LoVo (cell line): ENCODE measurements around the gene PEX14.

Experiments used
- DNase-seq: peaks from one replicate; pipeline ENCODE4 v3.0.0-alpha.2; 2016; ENCODE audit warnings: low spot score

PEX14 gene

DNA sequence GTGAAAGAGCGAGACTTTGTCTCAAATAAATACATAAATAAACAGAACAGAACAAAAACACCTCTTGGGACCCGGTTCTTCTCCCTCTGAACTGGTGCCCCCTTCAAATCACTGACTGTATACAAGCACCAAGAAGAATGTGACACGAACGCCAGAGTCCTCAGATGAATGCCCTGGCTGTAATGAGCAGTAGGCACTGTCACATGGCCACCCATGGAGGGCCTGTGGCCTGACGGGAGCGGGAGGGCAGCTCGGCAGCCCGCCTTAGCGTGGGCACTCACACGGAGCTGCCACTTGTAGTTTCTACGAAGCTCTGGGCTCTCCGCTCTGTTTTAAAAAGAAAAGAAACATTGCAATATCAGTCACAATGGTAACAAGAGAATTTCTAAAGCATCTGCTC is 146.0 kb downstream of the PEX14 start:
- DNase-seq = no peak

DNA sequence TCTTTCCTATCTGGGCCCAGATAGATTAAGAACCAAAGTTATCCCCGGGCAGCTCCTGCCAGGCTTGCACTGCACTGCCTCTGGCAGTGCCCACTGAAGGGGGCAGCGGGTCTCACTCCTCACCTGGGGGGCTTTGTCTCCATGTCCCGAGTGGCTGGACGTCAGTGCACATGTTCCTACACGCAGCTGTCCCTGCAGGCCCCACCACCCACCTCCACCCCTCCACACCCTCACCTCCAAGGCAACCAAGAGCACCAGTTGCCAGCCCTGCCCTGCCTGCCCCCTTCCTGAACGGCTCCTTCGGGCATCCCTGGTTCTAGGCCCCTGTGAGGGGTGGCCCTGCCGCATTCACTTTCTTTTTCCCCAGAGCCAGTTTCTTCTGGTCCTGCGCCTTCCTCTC is 147.2 kb downstream of the PEX14 start:
- DNase-seq = no peak

DNA sequence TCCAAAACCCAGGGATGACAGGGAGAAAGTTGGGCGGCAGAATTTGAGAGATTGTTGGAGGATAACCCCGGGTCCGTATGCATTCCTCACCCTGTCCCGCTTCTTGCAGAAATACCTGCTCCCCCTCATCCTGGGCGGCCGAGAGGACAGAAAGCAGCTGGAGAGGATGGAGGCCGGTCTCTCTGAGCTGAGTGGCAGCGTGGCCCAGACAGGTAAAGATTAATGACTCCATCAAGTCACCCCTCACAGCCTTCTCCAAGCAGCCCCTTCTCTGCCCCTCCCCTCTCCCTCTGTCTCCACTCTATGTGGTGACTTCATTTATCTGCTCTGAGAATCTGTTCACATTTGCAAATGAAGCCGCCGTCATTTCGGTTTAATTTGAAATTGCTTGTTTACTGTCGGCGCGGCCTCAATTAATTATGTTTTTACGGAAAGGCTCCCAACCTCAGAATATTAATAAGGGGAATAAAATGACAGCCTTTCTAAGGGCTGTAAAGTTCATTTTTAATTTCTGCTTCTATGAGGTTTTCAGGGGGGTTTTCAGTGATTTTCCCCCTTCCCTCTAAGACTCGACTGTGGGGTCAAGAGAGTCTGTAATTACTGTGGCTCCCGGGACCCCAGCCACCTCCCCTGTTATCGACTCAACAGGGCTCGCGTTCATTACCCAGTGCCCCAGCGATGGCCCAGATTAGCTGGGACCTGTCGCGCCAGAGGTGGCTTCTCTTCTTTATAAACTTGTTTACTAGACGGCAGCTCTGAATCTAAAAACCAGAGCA is 148.3 kb downstream of the PEX14 start:
- DNase-seq = no peak

DNA sequence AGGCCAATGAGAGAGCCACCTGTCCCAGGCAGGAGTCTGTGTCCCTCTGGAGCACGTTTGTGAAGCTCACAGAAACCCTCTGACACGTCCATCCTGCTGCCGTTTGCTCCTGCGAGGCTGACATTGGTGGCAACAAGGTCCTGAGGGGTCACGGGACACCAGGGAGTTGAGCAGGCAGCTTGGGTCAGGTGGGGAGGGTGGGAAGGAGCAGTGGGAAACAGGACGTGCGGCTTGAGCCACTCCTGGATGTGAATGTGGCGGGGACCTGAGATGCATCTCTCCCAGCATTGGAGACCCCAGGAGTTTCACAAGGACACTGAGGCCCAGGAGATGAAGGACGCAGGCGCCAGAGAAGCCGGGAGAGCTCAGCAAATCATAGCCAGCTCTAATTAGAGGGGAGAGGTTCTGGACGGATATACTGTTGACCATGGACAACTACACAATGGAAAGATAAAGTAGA is 149.0 kb downstream of the PEX14 start:
- DNase-seq = no peak

DNA sequence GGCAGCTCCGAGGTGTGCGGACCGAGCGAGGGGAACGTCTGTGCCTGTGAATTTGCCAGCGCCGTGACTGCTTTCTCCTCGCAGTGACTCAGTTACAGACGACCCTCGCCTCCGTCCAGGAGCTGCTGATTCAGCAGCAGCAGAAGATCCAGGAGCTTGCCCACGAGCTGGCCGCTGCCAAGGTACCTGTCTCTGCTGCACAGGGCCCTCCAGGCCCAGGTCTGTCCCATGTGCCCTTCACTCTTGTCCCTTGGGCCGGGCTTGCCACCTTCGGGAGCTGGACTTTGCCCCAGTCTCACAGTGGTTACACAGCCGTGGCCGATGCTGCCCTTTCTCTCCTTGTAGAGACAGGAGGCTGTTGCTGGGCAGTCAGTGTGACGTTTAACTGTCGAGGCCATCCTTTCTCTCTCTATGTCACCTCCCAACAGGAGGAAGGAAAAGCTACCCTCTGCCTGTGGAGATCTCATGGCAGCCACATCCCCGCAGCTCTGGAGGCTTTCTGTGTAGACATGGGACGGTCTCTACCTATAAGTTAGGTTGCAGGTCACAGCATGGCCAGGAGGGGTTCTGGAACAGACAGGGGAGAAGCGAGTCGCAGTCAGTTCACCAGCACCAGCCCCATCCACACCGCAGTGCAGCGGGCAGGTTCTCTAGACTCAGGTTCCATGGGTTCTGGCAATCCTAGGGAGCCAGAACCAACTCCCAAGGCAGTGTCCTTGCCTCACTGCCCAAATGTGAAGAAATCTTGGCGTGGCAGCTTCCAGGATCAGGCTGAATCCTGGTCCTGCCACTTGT is 149.7 kb downstream of the PEX14 start:
- DNase-seq = no peak

DNA sequence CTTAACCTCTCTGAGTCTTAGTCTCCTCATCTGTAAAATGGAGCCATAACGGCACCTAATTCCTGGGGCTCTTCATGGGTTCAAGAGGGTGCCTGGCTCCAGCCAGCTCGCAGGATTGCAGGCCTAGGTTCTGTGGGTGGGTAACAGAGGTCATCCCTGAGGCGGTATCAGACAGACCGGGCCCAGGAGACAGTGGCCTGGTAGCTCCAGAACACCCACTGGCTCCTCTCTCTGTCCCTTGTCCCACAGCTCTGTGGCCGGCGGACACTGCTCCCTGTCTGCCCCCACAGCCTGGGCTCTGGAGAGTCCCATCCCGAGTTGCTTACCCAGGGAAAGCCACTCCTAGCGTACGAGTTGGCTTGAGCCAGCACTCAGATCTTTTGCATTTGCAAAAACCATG is 150.3 kb downstream of the PEX14 start:
- no peak for DNase-seq

DNA sequence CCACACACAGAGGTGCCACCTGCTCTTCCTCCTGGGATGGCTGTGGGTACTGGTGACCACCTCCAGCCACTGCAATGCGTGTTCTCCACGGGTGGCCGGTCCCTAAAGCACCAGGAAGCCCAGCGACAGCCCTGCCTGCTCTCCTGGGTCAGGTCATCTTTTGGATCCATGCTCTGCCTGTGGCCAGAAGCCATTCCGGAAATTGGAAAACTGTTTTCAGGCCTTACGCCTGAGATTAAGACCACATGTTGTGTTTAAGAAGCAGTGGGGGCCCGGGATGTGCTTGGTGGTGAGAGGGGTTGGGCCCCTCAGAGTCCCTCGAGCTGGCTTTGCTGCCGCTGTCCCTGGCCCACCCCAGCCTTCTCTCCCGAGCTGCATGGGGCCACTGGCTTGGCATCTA is 150.8 kb downstream of the PEX14 start:
- no peak for DNase-seq

DNA sequence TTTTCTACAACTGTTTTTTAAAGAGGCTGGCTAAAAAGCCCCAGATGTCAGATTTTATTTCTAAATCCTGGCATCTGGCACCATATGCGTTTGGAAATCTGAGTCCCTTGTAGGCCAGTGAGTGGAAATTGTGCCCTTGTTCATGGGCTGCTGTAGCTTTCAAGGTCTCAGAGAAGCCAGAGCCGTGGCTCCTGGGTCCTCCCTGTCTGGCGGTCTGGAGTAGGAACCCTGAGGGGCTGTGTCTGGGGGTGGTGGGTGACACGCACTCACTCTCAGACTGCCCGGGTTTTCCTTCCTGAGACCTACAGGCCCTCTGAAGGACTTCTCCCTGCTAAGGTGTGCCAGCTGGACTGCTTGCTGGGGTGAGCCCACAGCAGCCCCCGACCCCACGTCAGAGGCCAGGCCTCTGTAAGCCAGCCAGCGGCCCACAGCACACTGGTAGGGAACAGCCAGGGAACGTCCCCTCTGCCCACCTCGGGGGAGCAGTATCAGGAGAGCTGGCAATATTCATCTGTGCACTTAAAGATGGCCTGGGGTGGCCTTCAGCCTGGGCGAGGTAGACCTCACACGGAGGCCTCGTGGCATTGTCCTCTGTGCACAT is 151.5 kb downstream of the PEX14 start:
- DNase-seq = no peak

DNA sequence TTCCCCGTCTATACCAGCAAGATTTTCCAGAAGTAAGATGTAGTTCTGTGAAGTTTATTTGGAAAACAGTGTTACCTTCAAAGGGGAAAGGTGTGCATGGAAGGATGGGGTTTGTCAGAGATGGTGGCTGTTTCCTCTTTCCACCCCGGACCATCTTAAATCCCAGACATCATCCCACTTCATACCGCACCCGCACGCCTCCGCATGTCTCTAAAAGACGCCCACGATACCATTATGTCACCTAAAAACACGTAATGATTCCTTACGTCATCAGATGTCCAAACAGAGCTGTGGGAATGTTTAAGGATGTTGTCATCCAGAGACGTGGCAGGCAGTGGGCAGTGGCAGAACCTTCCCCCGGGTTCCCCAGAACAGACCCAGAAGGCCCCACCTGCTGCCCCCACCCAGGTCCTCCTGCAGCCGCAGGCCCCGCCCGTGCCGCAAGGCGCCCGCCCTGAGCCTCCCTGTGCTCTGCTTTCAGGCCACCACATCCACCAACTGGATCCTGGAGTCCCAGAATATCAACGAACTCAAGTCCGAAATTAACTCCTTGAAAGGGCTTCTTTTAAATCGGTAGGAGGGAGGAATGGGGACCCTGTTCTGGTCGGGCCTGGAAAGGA is 152.2 kb downstream of the PEX14 start:
- no peak for DNase-seq

DNA sequence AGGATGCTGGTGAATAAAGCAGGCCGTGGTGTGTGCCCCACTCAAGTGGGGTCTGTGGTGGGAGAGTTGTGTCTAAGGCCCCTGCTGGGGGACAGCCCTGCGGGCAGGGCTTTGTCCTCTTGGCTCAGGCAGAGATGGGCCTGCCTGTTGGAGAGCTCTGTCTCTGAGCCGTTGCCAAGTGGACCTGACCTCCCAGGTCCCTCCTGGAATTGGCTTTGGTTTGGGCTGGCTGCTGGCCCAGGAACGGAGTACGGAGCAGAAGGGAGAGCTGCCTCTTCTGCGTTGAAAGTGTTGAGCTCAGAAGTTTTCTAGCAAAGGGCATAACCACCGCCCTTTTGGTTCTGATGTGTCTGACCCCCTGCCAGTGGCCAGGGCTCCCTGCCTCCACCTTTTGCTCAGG is 153.9 kb downstream of the PEX14 start:
- no peak for DNase-seq

DNA sequence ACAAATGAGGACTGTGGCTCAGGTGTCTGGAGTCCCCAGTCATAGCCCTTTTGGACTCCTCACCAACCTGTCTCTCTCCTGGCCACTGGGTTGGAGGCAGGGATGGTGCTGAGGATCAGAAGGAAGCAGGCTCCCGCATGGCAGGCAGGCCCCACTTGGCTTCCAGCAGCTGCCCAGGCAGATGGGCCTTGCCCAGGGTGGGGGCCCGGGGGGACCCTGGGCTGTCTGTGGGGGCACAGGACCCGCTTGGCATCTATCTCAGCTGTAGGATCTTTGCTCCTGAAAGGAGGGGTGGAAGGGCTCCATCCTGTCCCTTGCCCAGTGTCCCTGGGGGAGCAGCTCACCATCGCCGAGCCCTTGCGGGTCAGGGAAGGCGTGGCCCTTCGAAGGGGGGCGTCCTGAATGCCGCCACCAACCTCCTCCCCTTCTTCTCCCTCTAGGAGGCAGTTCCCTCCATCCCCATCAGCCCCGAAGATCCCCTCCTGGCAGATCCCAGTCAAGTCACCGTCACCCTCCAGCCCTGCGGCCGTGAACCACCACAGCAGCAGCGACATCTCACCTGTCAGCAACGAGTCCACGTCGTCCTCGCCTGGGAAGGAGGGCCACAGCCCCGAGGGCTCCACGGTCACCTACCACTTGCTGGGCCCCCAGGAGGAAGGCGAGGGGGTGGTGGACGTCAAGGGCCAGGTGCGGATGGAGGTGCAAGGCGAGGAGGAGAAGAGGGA is 154.5 kb downstream of the PEX14 start:
- DNase-seq = no peak

DNA sequence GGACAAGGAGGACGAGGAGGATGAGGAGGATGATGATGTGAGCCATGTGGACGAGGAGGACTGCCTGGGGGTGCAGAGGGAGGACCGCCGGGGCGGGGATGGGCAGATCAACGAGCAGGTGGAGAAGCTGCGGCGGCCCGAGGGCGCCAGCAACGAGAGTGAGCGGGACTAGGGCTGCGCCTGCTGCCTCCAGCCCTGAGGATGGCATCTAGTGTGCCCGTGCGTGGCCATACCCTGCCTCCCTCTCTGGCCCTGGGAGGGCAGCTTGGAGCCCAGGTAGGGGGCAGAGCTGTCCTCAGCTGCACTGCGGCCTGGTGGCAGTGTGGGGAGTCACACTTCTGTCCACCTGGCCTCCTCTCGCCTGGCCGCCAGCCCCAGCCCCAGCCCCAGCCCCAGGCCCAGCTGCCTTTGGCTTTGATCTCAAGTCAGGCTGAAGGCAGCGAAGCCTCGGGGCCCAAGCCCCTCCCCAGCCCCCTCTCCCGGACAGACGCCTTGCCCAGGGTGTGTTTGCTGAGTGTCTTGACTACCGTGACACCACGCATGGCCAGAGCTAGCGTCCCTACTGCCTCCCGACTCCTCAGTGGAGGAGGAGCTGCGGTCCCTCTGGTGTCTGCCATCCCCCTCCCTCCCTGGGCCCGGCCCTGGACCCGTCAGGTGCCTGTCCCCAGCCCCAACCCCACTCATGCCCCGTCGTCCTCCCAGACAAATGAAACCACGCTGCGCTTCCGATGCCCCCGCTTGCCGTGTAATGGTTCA is 155.2 kb downstream of the PEX14 start:
- DNase-seq = no peak

DNA sequence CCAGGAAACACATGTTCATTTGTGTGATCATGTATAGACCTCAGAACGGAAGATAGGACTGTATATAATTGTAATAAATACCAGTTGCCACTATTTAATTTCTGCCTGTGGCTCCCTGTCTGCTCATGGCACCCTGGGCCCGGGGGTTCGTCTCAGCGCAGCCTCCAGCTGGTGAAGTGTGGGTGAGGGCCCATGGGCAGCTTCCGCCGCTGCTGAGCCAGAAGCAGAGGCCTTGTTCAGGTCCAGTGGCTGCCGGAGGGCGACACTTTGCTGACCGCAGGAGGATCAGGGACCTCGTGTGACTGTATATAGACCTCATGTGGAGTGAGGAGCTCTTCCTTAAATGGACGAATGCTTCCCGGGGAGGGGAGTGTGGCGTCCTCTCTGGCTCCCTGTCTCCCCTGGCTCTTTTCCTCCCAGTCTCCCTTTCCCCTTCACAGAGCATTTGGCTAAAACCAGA is 155.9 kb downstream of the PEX14 start:
- no peak for DNase-seq

DNA sequence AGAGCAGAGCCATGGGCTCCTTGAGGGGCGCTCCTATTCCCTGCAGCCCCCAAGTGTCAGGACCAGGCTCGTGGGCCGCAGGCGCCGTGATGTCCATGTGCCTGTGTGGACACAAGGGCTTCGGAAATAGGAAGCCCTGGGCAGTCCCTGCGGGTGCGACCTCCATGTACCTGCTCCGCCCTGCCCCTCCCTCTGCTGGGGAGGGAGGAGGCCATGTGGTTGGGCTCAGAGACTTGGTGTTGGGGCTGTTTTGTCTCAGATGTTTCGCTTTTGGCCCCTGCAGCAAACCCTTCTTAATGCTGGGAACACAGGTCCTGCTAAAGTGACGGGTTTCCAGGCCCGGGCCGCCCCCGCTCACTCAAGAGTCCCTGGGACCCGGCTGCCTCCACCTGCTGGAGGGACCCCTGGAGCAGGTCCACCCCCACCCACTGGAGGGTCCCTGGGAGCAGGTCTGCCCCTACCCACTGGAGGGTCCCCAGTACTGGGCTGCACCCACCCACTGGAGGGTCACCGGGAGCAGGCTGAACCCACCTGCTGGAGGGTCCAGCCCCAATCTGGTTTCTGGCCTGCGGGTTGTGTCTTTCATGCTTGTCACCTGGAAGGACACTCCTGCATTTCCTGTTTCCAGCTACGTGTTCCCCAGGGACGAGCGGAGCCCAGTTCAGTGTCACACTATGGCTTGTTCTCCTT is 156.5 kb downstream of the PEX14 start:
- no peak for DNase-seq

DNA sequence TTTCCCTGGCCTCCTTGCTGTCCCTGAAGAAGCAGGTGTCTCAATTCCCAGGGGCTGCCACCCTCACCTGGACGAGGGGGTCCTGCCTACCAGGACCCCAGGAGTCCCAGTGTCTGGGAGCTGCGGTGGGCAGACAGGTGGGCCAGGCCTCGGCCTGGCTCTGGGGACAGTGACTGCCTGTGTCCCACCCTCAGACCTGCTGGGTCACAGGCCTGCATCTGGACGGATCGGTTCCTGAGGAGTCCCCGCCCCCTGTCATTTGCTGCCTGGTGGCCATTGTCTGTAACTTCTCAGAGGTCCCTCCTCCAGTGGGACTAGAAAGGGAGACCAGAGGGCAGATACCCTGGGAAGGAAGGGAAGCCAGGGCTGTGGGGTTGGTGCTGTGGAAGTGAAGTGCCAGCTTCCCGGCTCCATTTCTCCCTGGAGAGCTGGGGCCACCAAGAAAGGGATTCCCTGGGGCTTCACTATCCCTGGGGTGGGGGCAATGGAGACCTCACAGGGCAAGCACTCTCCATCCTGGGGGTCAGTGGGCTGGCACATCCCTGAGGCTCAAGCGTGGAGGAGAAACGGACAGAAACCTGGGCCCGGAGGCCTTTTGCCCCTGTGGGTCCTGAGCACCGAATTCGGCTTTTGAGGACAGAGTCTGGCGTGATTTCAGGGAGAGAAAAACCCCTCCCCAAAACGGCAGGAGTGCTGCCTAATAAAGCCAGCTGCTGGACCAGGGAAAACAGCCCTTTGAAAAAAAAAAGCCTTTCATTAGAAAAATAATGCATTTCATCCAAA is 157.3 kb downstream of the PEX14 start:
- no peak for DNase-seq

DNA sequence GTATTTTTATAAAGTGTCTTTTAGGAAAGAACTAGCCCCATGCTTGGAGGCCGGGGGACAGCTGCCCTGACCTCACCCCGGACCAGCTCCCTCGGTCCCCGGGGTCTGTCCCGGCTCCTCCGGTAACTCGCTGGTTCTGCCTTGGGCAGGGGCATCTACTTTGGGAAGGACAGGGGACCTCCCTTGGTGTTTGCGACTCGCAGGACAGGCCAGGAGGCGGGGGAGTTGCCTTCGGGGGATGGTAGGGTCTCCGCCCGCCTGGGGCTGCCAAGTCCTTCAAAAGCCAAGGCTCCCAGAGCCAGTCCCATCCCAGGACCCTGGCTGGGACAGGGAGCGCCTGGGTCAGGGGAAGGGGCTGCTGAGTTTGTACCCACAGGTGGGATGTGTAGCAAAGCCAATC is 157.9 kb downstream of the PEX14 start:
- DNase-seq = no peak

DNA sequence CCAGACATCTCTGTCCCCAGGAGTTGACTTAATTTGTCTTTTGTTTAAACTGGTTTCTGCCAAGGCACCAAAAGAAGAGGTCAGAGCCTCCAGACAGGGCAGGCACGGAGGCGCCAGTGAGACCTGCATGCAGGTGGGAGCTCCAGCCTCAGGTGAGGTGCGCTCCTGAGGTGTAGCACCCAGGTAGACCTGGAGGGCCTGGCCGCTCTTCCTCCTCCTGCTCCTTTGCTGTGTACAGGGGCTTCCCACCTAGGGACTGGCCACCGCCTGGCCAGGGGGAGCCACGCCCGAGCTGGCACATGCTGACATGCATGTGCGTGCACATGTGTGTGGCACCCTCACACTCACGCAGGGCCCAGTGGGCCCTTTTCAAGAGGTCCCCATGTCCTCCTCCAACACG is 158.7 kb downstream of the PEX14 start:
- DNase-seq = no peak

DNA sequence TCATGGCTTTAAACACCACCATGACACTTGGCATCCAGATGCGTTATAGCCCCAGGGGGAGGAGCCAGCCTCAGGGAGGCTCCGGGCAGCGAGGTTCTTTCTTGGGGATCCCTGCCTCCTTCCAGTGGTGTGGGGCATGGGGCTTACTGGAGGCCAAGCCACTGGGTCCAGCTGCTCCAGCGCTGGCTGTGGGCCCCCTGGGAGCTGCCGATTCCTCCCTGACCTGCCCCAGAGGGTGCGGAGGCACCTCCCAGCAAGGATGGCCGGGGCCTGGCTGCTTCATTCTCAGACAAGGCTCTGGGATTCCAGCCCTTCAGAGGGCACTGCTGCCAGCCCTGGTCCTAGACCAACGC is 159.3 kb downstream of the PEX14 start:
- DNase-seq = no peak

DNA sequence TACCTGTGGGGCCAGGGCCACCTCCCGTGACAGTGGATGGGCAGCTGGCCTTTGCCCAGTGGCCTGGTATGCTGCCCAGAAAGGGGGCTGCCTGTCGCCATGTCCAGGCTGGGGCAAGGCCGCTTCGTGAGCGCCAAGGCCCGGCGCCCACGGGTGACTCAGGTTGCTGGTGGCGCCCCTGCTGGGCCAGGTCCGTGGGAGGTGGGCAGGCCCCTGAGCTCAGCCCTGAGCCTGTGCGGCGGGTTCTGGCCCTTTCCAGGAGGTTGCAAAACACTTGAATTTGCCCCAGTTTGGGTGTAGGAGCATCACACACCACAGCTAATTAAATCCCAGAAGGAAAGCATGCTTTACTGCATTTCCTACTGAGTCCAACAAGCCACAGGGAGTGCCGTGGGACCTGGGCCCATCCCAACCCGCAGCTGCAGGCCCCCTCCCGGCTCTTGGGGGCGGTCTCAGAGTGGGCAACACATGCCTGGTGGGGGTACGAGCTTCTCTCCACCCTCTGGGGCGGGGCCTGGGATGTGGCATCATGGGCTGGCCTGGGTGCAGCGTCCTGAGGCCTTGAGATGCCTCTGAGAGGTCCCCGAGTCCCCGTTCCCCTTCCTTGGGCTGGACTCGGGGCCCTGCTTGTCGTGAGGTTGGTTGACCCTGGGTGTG is 159.8 kb downstream of the PEX14 start:
- no peak for DNase-seq
